ENCODE data around the gene PCDHGC4. TPM values are rescaled to one million over a fixed set of nuclear protein-coding genes. Genes with fewer than 3 reads are reported as not detected.

The PCDHGC4 gene
- total RNA-seq, 1 experiment from 2014 or later: 4.3 TPM

- no CpG with 5 or more reads among the region's 28 CpGs for WGBS (ENCODE audit: extremely low coverage, insufficient read length, low lambda C conversion rate)
Measured at GRCh38 chr5:141475625-141476131, 9.2 kb upstream of the PCDHGC4 start, which contains the start of gene PCDHGC3. Gene PCDHGC3 (plus strand): TSS chr5:141475966. CDS start chr5:141476117, 151 bp downstream.

More at GRCh38 chr5:141475625-141476131, 9.2 kb upstream of the PCDHGC4 start, which contains the start of gene PCDHGC3:
- peaks cover 0 to 23% of the 10 kb centered on the region in 2 experiments; a peak in 4 of 5 replicates for H3K9me3 Mint-ChIP-seq
- no peak within 1 kb of the TSS for H3K18ac ChIP-seq (ENCODE audit: insufficient read length, low read depth, low read length)
- peaks cover 33% of the 10 kb centered on the region for H3K27me3 Mint-ChIP-seq (ENCODE audit: low read depth)
- H3K27me3 ChIP-seq (ENCODE audit: insufficient read depth, low read length): peaks cover 15% of the 10 kb centered on the region
- H3K4ac ChIP-seq (ENCODE audit: low read depth, low read length): no peak within 1 kb of the TSS
- no peaks in the 10 kb centered on the region for H4K20me1 ChIP-seq (ENCODE audit: control insufficient read depth, insufficient read depth, insufficient read length)
- H3K79me2 ChIP-seq (ENCODE audit: insufficient read depth, low read length): no peaks in the 10 kb centered on the region
- H2AK5ac ChIP-seq (ENCODE audit: insufficient read length, low read length): no peak within 1 kb of the TSS
- H3T11ph ChIP-seq (ENCODE audit: low read length): no peak within 1 kb of the TSS
- no peak within 1 kb of the TSS for H2BK5ac ChIP-seq (ENCODE audit: insufficient read length, low read length)
- H3K9me3 ChIP-seq (ENCODE audit: control insufficient read depth, low read depth, low read length): peaks cover 5% of the 10 kb centered on the region
- no peak within 1 kb of the TSS for H2BK15ac ChIP-seq (ENCODE audit: low read depth, low read length)
- no peak within 1 kb of the TSS for H3K27ac ChIP-seq (ENCODE audit: insufficient read length, low read depth, low read length)
- no peak within 1 kb of the TSS for H4K5ac ChIP-seq (ENCODE audit: insufficient read length, low read depth, low read length)
- no peak within 1 kb of the TSS for H2BK20ac ChIP-seq (ENCODE audit: low read depth, low read length, poor library complexity, severe bottlenecking)
- peaks cover 17% of the 10 kb centered on the region for H3K23me2 ChIP-seq (ENCODE audit: insufficient read length, low read depth, low read length, poor library complexity, severe bottlenecking)
- H3K9ac ChIP-seq (ENCODE audit: extremely low read depth, insufficient read length, low read length): peak within 1 kb of the TSS; percentile 42
- no peak within 1 kb of the TSS for H4K8ac ChIP-seq (replicated peaks; ENCODE audit: insufficient read length, low read depth, low read length)
- peak; percentile 94 for DNase-seq
- H3K4me2 ChIP-seq (ENCODE audit: insufficient read depth, insufficient read length, low read length): peak within 1 kb of the TSS; percentile 95
- no peak within 1 kb of the TSS for H2BK12ac ChIP-seq (ENCODE audit: insufficient read length, low read depth, low read length)
- H3K23ac ChIP-seq (ENCODE audit: insufficient read length, low read depth, low read length): no peak within 1 kb of the TSS
- TF ChIP-seq, protein P1, sequence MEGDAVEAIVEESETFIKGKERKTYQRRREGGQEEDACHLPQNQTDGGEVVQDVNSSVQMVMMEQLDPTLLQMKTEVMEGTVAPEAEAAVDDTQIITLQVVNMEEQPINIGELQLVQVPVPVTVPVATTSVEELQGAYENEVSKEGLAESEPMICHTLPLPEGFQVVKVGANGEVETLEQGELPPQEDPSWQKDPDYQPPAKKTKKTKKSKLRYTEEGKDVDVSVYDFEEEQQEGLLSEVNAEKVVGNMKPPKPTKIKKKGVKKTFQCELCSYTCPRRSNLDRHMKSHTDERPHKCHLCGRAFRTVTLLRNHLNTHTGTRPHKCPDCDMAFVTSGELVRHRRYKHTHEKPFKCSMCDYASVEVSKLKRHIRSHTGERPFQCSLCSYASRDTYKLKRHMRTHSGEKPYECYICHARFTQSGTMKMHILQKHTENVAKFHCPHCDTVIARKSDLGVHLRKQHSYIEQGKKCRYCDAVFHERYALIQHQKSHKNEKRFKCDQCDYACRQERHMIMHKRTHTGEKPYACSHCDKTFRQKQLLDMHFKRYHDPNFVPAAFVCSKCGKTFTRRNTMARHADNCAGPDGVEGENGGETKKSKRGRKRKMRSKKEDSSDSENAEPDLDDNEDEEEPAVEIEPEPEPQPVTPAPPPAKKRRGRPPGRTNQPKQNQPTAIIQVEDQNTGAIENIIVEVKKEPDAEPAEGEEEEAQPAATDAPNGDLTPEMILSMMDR (conservative IDR thresholded peaks at IDR 0.05): peak; percentile 31; the same call in 2 of the 3 replicates
- H3K36me3 Mint-ChIP-seq (ENCODE audit: insufficient read depth in 1 of 3, low read depth in 3 of 3): peaks cover 0 to 21% (median 8%) of the 10 kb centered on the region in 3 experiments; a peak in 4 of 7 replicates
- no peak within 1 kb of the TSS for H2AFZ ChIP-seq (ENCODE audit: low read length)
- no peak within 1 kb of the TSS for H4K91ac ChIP-seq (ENCODE audit: insufficient read length, low read depth, low read length)
- H3K27ac Mint-ChIP-seq: peak within 1 kb of the TSS; percentile 75 to 95 (median 81)
- 0 out of 2 replicates have a peak, but pooled peaks cover 2% of the 10 kb centered on the region for H3K4me1 ChIP-seq (ENCODE audit: insufficient read depth, low read length)
- peaks cover 23 to 30% of the 10 kb centered on the region in 2 experiments for H3K4me1 Mint-ChIP-seq
- no peak within 1 kb of the TSS for H3K56ac ChIP-seq (ENCODE audit: insufficient read length, low read depth, low read length)
- H3K79me1 ChIP-seq (ENCODE audit: insufficient read depth, low read depth, low read length, poor library complexity, severe bottlenecking): no peaks in the 10 kb centered on the region
- peak within 1 kb of the TSS; percentile 54; the same call in 1 of the 2 replicates for H3K14ac ChIP-seq (ENCODE audit: insufficient read depth, low read length)
- no peak within 1 kb of the TSS for H2BK120ac ChIP-seq (ENCODE audit: low read depth, low read length, poor library complexity, severe bottlenecking)
- H3K4me3 Mint-ChIP-seq: peak within 1 kb of the TSS; percentile 92 to 97
